ENCODE data around the gene SH3PXD2B.

The SH3PXD2B gene

DNA sequence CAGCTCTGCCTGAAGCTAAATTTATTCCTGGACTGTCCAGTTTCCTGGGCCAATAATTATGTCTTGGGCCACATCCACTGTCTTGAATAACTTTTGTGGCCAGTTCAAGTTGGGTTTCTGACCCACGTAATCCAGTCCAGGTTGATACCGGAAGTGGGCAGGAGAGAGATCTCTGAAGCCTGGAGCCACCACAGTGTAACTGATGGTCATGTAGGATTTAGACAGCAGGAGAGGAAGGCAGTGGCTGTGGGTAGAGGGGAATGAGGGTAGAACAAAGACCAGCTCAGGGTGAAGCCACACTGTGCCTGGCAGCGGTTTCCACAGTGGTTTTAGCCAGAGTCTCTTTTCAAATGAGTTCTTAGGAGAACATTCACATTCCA lies 30.2 kb downstream of the SH3PXD2B start:
- FAIRE-seq (no peak), DNase-seq (ENCODE audit: insufficient read length, low spot score) (no peak)
- TF ChIP-seq, protein P1, sequence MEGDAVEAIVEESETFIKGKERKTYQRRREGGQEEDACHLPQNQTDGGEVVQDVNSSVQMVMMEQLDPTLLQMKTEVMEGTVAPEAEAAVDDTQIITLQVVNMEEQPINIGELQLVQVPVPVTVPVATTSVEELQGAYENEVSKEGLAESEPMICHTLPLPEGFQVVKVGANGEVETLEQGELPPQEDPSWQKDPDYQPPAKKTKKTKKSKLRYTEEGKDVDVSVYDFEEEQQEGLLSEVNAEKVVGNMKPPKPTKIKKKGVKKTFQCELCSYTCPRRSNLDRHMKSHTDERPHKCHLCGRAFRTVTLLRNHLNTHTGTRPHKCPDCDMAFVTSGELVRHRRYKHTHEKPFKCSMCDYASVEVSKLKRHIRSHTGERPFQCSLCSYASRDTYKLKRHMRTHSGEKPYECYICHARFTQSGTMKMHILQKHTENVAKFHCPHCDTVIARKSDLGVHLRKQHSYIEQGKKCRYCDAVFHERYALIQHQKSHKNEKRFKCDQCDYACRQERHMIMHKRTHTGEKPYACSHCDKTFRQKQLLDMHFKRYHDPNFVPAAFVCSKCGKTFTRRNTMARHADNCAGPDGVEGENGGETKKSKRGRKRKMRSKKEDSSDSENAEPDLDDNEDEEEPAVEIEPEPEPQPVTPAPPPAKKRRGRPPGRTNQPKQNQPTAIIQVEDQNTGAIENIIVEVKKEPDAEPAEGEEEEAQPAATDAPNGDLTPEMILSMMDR (IDR thresholded peaks at IDR 0.05; ENCODE audit: insufficient read depth, missing control alignments): no peak

DNA sequence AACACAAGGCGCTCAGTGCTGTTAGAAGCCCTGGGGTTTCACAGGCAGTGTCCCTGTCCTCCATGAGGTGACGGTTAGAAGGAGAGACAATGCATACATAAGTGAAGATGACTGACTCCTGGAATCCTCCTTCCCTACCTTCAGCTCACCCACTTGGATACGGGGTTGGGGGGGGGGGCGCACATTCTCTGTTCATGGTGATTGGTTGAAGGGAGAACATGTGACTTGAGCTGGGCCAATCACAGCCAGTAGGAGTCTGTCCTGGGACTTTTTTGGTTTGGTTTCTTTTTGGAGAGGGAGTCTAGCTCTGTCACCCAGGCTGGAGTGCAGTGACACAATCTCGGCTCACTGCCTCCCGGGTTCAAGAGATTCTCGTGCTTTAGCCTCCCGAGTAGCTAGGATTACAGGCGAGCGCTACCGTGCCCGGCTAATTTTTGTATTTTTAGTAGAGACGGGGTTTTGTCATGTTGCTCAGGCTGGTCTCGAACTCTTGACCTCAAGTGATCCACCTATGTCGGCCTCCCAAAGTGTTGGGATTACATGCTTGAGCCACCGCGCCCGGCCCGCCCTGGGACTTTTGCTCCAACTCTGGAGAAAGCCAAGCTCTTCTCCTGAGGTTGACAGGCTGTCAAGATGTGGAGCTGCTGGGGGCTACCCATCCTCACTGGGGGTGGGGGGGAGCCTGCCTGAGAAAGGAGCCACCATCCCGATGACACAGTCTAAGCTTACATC lies 30.8 kb downstream of the SH3PXD2B start:
- TF ChIP-seq, protein P1 (IDR thresholded peaks at IDR 0.05; ENCODE audit: insufficient read depth, missing control alignments): no peak
- DNase-seq (ENCODE audit: insufficient read length, low spot score) (no peak), FAIRE-seq (no peak)

DNA sequence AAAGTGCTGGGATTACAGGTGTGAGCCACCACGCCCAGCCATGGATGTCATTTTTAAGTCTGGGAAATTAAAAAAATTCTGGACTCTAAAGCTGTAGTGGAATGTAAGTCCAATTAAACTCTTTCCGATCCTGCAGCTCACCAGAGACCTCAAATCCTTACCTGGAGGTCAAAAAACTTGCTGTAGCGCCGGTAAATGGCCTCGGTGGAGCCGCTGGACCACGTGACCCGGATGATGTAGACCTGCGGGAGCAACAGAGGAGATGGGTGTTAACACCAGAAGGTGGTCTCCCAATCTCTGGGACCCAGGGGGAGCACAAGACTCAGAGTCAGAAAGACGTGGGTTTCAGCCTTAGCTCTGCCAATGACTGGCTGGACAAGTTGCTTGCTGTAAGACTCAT lies 32.1 kb downstream of the SH3PXD2B start:
- FAIRE-seq: no peak
- TF ChIP-seq, protein P1 (IDR thresholded peaks at IDR 0.05; ENCODE audit: insufficient read depth, missing control alignments): no peak
- no peak for DNase-seq (ENCODE audit: insufficient read length, low spot score)

DNA sequence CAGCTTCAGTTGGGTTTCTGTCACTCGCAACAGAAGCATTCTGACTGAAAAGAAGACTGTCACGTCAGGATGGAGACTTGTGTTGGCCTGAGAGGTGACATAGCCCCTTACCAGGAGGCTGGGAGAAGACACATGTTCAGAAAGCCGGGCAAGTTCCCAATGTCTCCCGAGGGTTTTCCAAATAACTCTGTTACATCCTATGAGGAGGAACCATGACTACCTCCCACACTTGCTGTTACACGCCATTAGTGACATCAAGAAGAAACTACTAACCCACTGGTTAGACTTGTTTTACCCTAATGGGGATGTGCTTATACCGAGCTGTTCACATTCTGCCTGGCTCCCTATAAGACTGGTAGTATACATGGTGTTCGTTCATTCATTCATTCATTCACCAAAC lies 33.3 kb downstream of the SH3PXD2B start:
- FAIRE-seq: no peak
- DNase-seq (ENCODE audit: insufficient read length, low spot score): no peak
- TF ChIP-seq, protein P1 (IDR thresholded peaks at IDR 0.05; ENCODE audit: insufficient read depth, missing control alignments): no peak

DNA sequence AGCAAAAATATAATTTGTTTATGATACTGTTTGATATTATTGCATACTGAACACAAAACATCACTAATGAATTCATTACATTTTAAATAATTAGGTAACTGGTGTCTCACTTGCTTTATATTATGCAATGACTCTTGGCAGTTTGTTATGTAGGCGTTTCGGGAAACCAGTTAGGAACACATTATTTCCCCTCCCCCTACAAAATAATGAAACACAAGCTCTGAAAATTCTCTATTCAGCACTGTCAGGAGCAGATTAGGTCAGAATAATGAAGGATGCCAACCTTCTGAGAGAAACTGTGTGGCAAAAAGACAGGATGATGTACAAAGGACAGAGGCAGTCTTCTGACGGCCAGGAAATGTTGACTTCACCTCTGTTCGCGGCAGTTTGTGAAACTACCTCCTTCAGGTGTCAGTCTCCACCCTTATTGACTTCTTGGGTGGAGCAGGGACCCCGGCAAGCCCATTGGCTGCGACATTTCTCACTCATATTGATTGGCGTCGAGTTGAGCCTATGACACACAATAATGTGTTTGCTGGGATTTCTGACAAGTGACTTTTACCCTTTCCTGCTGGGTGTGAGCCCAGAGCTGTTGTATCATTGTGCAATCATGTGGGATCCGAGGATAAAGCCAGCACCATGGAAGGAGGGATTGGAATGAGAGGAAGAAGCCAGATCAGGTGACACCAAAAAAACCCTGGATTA lies 33.9 kb downstream of the SH3PXD2B start:
- FAIRE-seq (no peak), DNase-seq (ENCODE audit: insufficient read length, low spot score) (no peak)
- TF ChIP-seq, protein P1 (IDR thresholded peaks at IDR 0.05; ENCODE audit: insufficient read depth, missing control alignments): no peak

DNA sequence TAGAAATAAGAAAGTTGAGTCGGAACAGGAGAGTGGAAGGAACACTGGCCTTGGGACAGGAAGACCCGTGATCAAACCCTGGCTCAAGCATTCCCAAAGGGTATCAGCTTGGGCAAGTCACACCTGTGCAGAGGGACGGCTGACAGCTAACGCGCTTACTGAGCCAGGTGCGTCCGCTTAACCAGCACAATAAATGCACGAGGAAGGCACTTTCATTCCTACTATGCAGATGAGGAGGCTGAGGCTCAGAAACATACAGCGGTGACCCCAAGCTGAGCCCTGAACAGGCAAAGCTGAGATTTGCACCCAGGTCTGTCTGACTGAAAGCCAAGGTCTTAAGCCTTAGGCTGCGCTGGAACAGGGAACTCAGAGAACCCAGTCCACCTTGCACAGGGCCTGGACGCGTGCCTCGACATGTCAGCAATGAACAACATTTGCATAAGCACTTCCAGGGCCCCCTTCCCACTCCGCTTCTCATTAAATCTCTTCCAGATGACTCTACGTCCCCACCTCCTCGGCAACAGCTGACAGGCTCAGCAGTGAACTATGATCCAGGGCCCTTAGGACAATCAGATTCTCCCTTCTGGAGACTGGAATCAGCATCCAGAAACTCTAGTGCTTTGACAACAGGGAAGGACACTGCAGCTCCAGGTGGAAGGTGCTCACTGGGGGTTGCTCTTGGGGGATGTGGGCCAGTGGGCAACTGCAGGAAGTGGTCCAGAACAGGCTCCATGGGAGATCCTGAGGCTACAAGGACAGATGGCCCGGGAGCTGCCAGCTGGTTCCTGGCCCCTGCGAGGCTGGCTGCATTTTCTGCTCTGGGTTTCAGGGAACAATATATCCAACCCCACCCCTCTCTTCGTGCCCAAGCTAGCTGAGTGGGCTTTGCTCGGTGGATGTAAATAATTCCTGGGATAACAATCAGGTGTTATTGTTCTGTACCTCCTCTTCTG lies 35.2 kb downstream of the SH3PXD2B start:
- TF ChIP-seq, protein P1 (IDR thresholded peaks at IDR 0.05; ENCODE audit: insufficient read depth, missing control alignments): no peak
- DNase-seq (ENCODE audit: insufficient read length, low spot score): no peak
- no peak for FAIRE-seq
